Stimulated activated CD4-positive, alpha-beta T cell treated with anti-CD3 and anti-CD28 coated beads, Interleukin-12 subunit alpha, Interleukin-12 subunit beta, amount 100 ng/mL, for 24 hours (primary cell): ENCODE results near the gene BCL6B.
"Not testable (repeated sequence)": the region's sequence is repeated elsewhere in the genome, so short reads cannot be mapped to it uniquely, and the experiment has no call there.

ENCODE experiments used
- DNase-seq, 2 experiments: peaks; one replicate each; pipeline ENCODE4 v3.0.0-alpha.2; 2020; ENCODE audit warnings: low read depth in 2 of 2

The BCL6B gene

GRCh38 chr17:7022781-7023571 lies at the start of gene BCL6B:
Gene BCL6B, plus strand, starts transcription at chr17:7023050. Its CDS starts 622 bp downstream, at chr17:7023672.
- DNase-seq: no peak

GRCh38 chr17:6979440-6979839 lies 43.4 kb upstream of the BCL6B start:
- not testable (repeated sequence) for DNase-seq

GRCh38 chr17:6981426-6981825 lies 41.4 kb upstream of the BCL6B start:
- DNase-seq: no peak

- no peak for DNase-seq
These were observed 37.6 kb upstream of the BCL6B start for GRCh38 chr17:6985266-6985665.

- no peak for DNase-seq
These were observed 36.2 kb upstream of the BCL6B start for GRCh38 chr17:6986676-6987075.

- no peak for DNase-seq
These were observed 33.1 kb upstream of the BCL6B start for GRCh38 chr17:6989779-6990178.

GRCh38 chr17:6993613-6994056 lies 29.2 kb upstream of the BCL6B start:
- DNase-seq: not testable (repeated sequence)

- no peak for DNase-seq
These were observed 28.7 kb upstream of the BCL6B start for GRCh38 chr17:6994118-6994598.

GRCh38 chr17:6994666-6995256 lies 28.1 kb upstream of the BCL6B start:
- DNase-seq: no peak

GRCh38 chr17:6995500-6996255 lies 27.2 kb upstream of the BCL6B start, which contains the start of gene ALOX12:
Gene ALOX12, plus strand, starts transcription at chr17:6996049. Its CDS starts 69 bp downstream, at chr17:6996118.
- no peak for DNase-seq

GRCh38 chr17:6996256-6997011 lies 26.4 kb upstream of the BCL6B start:
- DNase-seq: no peak

- no peak for DNase-seq
These were observed 25.7 kb upstream of the BCL6B start for GRCh38 chr17:6997171-6997570.

- DNase-seq: no peak
These were observed 23.9 kb upstream of the BCL6B start for GRCh38 chr17:6998855-6999508.

- DNase-seq: peak in 1 of 2 experiments; percentile 40
These were observed 21.4 kb upstream of the BCL6B start for GRCh38 chr17:7001318-7001961.

- no peak for DNase-seq
These were observed 20.4 kb upstream of the BCL6B start for GRCh38 chr17:7002288-7003047.

- DNase-seq: no peak
These were observed 19.1 kb upstream of the BCL6B start for GRCh38 chr17:7003745-7004144.

- DNase-seq: no peak
These were observed 18.2 kb upstream of the BCL6B start for GRCh38 chr17:7004398-7005253.

GRCh38 chr17:7005716-7006115 lies 17.1 kb upstream of the BCL6B start:
- no peak for DNase-seq

- no peak for DNase-seq
These were observed 15.7 kb upstream of the BCL6B start for GRCh38 chr17:7007143-7007542.
